Measurements from ENCODE around the gene PPP1R18. TPM values are rescaled to one million over a fixed set of nuclear protein-coding genes. Genes with fewer than 3 reads are reported as not detected.

Gene PPP1R18
- total and polyA plus RNA-seq, 9 of the 15 experiments (the other 6 are each of a cell fraction or from before 2014, with no cell fraction given) = 12.0 to 99.2 (median 42.6) TPM

DNA sequence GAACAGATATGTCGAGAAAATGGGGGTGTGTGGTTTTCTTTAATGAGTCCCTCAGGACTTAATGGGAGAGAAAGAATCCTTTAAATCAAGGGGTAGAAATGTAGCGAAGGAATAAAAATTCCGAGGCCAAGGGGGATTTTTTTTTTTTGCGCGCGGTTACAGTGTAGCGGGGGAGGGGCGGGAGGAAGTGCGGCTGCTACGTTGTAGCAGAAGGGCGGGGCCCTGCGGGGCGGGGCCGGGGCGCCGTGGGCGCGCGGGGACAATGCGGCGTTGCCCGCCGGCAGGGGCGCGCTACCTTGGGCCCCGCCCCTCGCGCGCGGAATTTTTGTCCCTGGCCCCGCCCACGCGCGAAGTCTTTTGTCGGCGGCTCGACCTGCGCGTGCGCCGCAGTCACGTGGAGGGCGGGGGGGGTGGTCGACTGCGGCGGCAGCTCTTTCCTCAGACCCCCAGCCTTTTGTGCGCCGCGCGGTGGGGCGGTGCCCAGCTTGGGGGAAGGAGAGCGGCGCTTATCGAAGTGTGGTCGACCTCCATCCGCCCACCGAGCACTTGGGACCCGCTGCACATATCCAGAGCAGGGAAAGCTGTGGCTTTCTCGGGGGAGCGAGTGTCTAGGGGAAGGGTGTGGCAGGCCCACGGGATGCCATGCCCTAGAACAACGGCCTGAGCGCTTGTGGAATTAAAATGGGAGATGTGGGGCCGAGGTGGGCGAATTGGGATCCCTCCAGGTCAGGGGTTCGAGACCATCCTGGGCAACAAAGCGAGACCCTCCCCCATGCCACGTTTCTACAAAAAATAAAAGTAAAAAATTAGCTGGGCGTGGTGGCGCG, 35.0 kb upstream of the PPP1R18 start (continued):
- TF ChIP-seq, protein P1, sequence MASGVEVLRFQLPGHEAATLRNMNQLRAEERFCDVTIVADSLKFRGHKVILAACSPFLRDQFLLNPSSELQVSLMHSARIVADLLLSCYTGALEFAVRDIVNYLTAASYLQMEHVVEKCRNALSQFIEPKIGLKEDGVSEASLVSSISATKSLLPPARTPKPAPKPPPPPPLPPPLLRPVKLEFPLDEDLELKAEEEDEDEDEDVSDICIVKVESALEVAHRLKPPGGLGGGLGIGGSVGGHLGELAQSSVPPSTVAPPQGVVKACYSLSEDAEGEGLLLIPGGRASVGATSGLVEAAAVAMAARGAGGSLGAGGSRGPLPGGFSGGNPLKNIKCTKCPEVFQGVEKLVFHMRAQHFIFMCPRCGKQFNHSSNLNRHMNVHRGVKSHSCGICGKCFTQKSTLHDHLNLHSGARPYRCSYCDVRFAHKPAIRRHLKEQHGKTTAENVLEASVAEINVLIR (CRISPR knock-in tag; IDR thresholded peaks at IDR 0.05) = no peak
- TF ChIP-seq MAZ (CRISPR knock-in tag; conservative IDR thresholded peaks at IDR 0.05 in 1 of 2, IDR thresholded peaks at IDR 0.05 in 1 of 2) = peak; percentile 95 to 99
- peak; percentile 91 for TF ChIP-seq MYC (IDR thresholded peaks at IDR 0.05; ENCODE audit: low read depth, low read length)
- peak; percentile 86; the same call in 1 of the 2 replicates for TF ChIP-seq MYC (CRISPR knock-in tag; IDR thresholded peaks at IDR 0.05; ENCODE audit: borderline replicate concordance, low read depth)
- TF ChIP-seq HMGN3 (IDR thresholded peaks at IDR 0.05; ENCODE audit: borderline replicate concordance, extremely low read depth, insufficient read length, low read depth, low read length) = peak; percentile 98
- TF ChIP-seq ATF1 (CRISPR knock-in tag; IDR thresholded peaks at IDR 0.05) = 0 out of 2 replicates have a peak, but pooled peaks have one; percentile 4
- peak; percentile 84 for TF ChIP-seq ATF1 (tag; IDR thresholded peaks at IDR 0.05)
- TF ChIP-seq, protein P2, sequence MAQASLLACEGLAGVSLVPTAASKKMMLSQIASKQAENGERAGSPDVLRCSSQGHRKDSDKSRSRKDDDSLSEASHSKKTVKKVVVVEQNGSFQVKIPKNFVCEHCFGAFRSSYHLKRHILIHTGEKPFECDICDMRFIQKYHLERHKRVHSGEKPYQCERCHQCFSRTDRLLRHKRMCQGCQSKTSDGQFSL (CRISPR knock-in tag; IDR thresholded peaks at IDR 0.05) = peak; percentile 99
- TF ChIP-seq, protein P2 (tag; IDR thresholded peaks at IDR 0.05) = peak in 1 of 2 experiments; percentile 98; a peak in 2 of 4 replicates
- TF ChIP-seq JUND (IDR thresholded peaks at IDR 0.05; ENCODE audit: borderline replicate concordance, low read depth, low read length) = peak; percentile 53; the same call in 1 of the 2 replicates
- no peak for TF ChIP-seq JUND (tag; IDR thresholded peaks at IDR 0.05; ENCODE audit: borderline replicate concordance, low read depth, low read length)
- TF ChIP-seq RBM14 (IDR thresholded peaks at IDR 0.05; ENCODE audit: borderline replicate concordance, insufficient read depth, low read depth, low read length) = 0 out of 2 replicates have a peak, but pooled peaks have one; percentile 56
- TF ChIP-seq, protein P3, sequence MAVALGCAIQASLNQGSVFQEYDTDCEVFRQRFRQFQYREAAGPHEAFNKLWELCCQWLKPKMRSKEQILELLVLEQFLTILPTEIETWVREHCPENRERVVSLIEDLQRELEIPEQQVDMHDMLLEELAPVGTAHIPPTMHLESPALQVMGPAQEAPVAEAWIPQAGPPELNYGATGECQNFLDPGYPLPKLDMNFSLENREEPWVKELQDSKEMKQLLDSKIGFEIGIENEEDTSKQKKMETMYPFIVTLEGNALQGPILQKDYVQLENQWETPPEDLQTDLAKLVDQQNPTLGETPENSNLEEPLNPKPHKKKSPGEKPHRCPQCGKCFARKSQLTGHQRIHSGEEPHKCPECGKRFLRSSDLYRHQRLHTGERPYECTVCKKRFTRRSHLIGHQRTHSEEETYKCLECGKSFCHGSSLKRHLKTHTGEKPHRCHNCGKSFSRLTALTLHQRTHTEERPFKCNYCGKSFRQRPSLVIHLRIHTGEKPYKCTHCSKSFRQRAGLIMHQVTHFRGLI (CRISPR knock-in tag; IDR thresholded peaks at IDR 0.05) = no peak
- TF ChIP-seq HDAC6 (IDR thresholded peaks at IDR 0.05; ENCODE audit: low read depth, low read length) = no peak
- TF ChIP-seq FOS (IDR thresholded peaks at IDR 0.05; ENCODE audit: extremely low read depth, insufficient read length) = no peak
- TF ChIP-seq ZSCAN32 (CRISPR knock-in tag; IDR thresholded peaks at IDR 0.05) = peak; percentile 62; the same call in 1 of the 2 replicates
- TF ChIP-seq, protein P4, sequence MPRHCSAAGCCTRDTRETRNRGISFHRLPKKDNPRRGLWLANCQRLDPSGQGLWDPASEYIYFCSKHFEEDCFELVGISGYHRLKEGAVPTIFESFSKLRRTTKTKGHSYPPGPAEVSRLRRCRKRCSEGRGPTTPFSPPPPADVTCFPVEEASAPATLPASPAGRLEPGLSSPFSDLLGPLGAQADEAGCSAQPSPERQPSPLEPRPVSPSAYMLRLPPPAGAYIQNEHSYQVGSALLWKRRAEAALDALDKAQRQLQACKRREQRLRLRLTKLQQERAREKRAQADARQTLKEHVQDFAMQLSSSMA (CRISPR knock-in tag; IDR thresholded peaks at IDR 0.05) = peak; percentile 79; the same call in 1 of the 2 replicates
- TF ChIP-seq TCF3 (CRISPR knock-in tag; IDR thresholded peaks at IDR 0.05) = no peak
- no peak for TF ChIP-seq ARID1B (IDR thresholded peaks at IDR 0.05)
- TF ChIP-seq, protein P5, sequence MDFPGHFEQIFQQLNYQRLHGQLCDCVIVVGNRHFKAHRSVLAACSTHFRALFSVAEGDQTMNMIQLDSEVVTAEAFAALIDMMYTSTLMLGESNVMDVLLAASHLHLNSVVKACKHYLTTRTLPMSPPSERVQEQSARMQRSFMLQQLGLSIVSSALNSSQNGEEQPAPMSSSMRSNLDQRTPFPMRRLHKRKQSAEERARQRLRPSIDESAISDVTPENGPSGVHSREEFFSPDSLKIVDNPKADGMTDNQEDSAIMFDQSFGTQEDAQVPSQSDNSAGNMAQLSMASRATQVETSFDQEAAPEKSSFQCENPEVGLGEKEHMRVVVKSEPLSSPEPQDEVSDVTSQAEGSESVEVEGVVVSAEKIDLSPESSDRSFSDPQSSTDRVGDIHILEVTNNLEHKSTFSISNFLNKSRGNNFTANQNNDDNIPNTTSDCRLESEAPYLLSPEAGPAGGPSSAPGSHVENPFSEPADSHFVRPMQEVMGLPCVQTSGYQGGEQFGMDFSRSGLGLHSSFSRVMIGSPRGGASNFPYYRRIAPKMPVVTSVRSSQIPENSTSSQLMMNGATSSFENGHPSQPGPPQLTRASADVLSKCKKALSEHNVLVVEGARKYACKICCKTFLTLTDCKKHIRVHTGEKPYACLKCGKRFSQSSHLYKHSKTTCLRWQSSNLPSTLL (IDR thresholded peaks at IDR 0.05) = 0 out of 2 replicates have a peak, but pooled peaks have one; percentile 31
- TF ChIP-seq SREBF2 (CRISPR knock-in tag; IDR thresholded peaks at IDR 0.05) = no peak
